ENCODE data around the gene POR. TPM values are rescaled to one million over a fixed set of nuclear protein-coding genes. Genes with fewer than 3 reads are reported as not detected.

Gene POR
- total and polyA plus RNA-seq, 2 of the 13 experiments (the other 11 are each of a cell fraction or from before 2014, with no cell fraction given), result 145 to 266 TPM

- TF ChIP-seq ZMAT5 (CRISPR knock-in tag; IDR thresholded peaks at IDR 0.05; ENCODE audit: borderline replicate concordance, low read depth) (no peak), MTERF4 (CRISPR knock-in tag; IDR thresholded peaks at IDR 0.05) (no peak), ZNF142 (CRISPR knock-in tag; IDR thresholded peaks at IDR 0.05) (no peak), ZNF362 (CRISPR knock-in tag; IDR thresholded peaks at IDR 0.05; ENCODE audit: borderline replicate concordance) (no peak), MXI1 (IDR thresholded peaks at IDR 0.05; ENCODE audit: borderline replicate concordance, low read depth, low read length) (no peak), ZNF331 (CRISPR knock-in tag; IDR thresholded peaks at IDR 0.05) (peak; percentile 31; the same call in 1 of the 2 replicates), IKZF4 (CRISPR knock-in tag; IDR thresholded peaks at IDR 0.05; ENCODE audit: borderline replicate concordance, low read depth, not compliant biosample characterization) (no peak), IRF9 (CRISPR knock-in tag; IDR thresholded peaks at IDR 0.05; ENCODE audit: borderline replicate concordance) (no peak), SAP130 (CRISPR knock-in tag; IDR thresholded peaks at IDR 0.05; ENCODE audit: low read depth) (peak; percentile 46; the same call in 1 of the 2 replicates), ZNF768 (CRISPR knock-in tag; IDR thresholded peaks at IDR 0.05) (no peak), EP300 (IDR thresholded peaks at IDR 0.05; ENCODE audit: low read depth in 2 of 2, low read length in 2 of 2) (peak in 1 of 2 experiments; percentile 66; a peak in 2 of 4 replicates), EP300 (CRISPR knock-in tag; IDR thresholded peaks at IDR 0.05; ENCODE audit: borderline replicate concordance) (peak; percentile 53; the same call in 1 of the 2 replicates), TARDBP (CRISPR knock-in tag; IDR thresholded peaks at IDR 0.05) (no peak), ZNF782 (CRISPR knock-in tag; IDR thresholded peaks at IDR 0.05; ENCODE audit: borderline replicate concordance) (no peak), HNRNPLL (IDR thresholded peaks at IDR 0.05; ENCODE audit: low read depth, low read length, poor library complexity, severe bottlenecking) (no peak), NFIC (IDR thresholded peaks at IDR 0.05; ENCODE audit: low read length) (no peak), ZNF260 (CRISPR knock-in tag; IDR thresholded peaks at IDR 0.05; ENCODE audit: borderline replicate concordance, low read depth) (no peak), MAF1 (CRISPR knock-in tag; IDR thresholded peaks at IDR 0.05; ENCODE audit: borderline replicate concordance) (no peak)
These were observed 30.6 kb downstream of the POR start (continued) for GRCh38 chr7:75945297-75946168.
